ENCODE measurements around the gene HARBI1.

HARBI1 gene

DNA sequence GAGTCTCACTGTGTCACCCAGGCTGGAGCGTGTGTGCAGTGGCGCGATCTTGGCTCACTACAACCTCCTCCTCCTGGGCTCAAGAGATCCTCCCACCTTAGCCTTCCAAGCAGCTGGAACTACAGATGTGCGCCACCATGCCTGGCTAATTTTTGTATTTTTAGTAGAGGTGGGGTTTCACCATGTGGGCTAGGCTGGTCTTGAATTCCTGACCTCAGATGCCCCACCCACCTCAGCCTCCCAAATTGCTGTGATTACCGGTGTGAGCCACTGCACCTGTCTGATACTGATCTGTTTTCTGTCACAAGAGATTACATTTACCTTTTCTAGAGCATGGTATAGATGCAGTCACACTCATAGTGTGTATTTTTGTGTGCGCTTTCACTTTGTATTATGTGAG lies 11.9 kb upstream of the HARBI1 start:
- Histone ChIP-seq H3K9me3 (ENCODE audit: insufficient read depth, low read depth, low read length) (no peaks in the 10 kb centered on the region), H2BK120ac (ENCODE audit: insufficient read depth, low read length, poor library complexity) (no peak overlapping the region), H2AFZ (ENCODE audit: insufficient read depth, low read length, poor library complexity) (no peak overlapping the region), H3K23ac (ENCODE audit: low read length) (no peak overlapping the region), H3K79me2 (ENCODE audit: control insufficient read depth, insufficient read depth, low read length, poor library complexity) (no peaks in the 10 kb centered on the region), H2BK12ac (ENCODE audit: low read length) (no peak overlapping the region), H4K12ac (ENCODE audit: low read depth, low read length) (no peak overlapping the region), H3K9ac (ENCODE audit: low read length) (no peak overlapping the region), H3K27me3 (ENCODE audit: insufficient read depth, low read length) (no peaks in the 10 kb centered on the region), H2AK5ac (ENCODE audit: low read length) (no peak overlapping the region), H3K4ac (ENCODE audit: low read depth, low read length) (no peak overlapping the region), H3K18ac (ENCODE audit: low read length) (no peak overlapping the region), H3K36me3 (ENCODE audit: control insufficient read depth in 1 of 2, insufficient read depth in 2 of 2, low read length in 2 of 2) (peaks cover 17 to 22% of the 10 kb centered on the region in 2 experiments), H3K4me2 (ENCODE audit: low read length) (no peak overlapping the region), H3K14ac (ENCODE audit: low read length) (no peak overlapping the region), H3K4me1 (ENCODE audit: control insufficient read depth in 1 of 2, insufficient read depth in 2 of 2, low read length in 2 of 2) (peaks cover 3% of the 10 kb centered on the region in 2 experiments), H3K79me1 (ENCODE audit: low read length) (no peaks in the 10 kb centered on the region), H3K4me3 (ENCODE audit: low read depth, low read length) (no peak overlapping the region), H4K91ac (ENCODE audit: low read depth, low read length) (no peak overlapping the region), H2BK5ac (ENCODE audit: low read depth, low read length, poor library complexity) (no peak overlapping the region), H3K27ac (ENCODE audit: low read depth, low read length) (no peak overlapping the region), H4K8ac (ENCODE audit: low read depth, low read length) (no peak overlapping the region)
- peak; percentile 72 to 75 for DNase-seq
- WGBS (ENCODE audit: extremely low coverage, insufficient coverage, insufficient read length): no CpG with 5 or more reads among the region's 6 CpGs

DNA sequence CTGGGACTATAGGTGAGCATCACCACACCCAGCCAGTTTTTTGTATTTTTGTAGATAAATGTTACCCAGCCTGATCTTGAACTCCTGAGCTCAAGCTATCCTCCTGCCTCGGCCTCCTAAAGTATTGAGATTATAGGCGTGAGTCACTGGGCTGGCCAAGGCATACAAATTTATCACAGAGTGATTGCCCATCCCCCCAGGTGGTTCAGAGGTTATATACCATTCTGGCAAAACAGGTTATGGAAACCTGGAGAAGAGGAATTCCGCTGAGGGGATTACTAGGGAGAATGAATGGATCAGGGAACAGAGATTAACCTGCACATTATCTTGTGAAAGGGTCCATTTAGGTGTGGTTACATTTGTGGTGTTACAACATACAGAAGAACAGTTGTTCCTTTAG lies 8.4 kb upstream of the HARBI1 start:
- no peaks in the 10 kb centered on the region for H3K27me3 ChIP-seq (ENCODE audit: insufficient read depth, low read length)
- H3K4me3 ChIP-seq (ENCODE audit: low read depth, low read length): no peak overlapping the region
- peaks cover 3% of the 10 kb centered on the region in 2 experiments for H3K4me1 ChIP-seq (ENCODE audit: control insufficient read depth in 1 of 2, insufficient read depth in 2 of 2, low read length in 2 of 2)
- no peak overlapping the region for H3K14ac ChIP-seq (ENCODE audit: low read length)
- H3K9me3 ChIP-seq (ENCODE audit: insufficient read depth, low read depth, low read length): no peaks in the 10 kb centered on the region
- no peak overlapping the region for H3K18ac ChIP-seq (ENCODE audit: low read length)
- H4K8ac ChIP-seq (ENCODE audit: low read depth, low read length): no peak overlapping the region
- H3K36me3 ChIP-seq (ENCODE audit: control insufficient read depth in 1 of 2, insufficient read depth in 2 of 2, low read length in 2 of 2): peaks cover 16 to 22% of the 10 kb centered on the region in 2 experiments
- H3K23ac ChIP-seq (ENCODE audit: low read length): no peak overlapping the region
- no peak overlapping the region for H3K9ac ChIP-seq (ENCODE audit: low read length)
- no peaks in the 10 kb centered on the region for H3K79me2 ChIP-seq (ENCODE audit: control insufficient read depth, insufficient read depth, low read length, poor library complexity)
- no peak overlapping the region for H2BK120ac ChIP-seq (ENCODE audit: insufficient read depth, low read length, poor library complexity)
- H4K91ac ChIP-seq (ENCODE audit: low read depth, low read length): no peak overlapping the region
- no peak overlapping the region for H4K12ac ChIP-seq (ENCODE audit: low read depth, low read length)
- H2AK5ac ChIP-seq (ENCODE audit: low read length): no peak overlapping the region
- no peak for DNase-seq
- no peak overlapping the region for H3K27ac ChIP-seq (ENCODE audit: low read depth, low read length)
- H2AFZ ChIP-seq (ENCODE audit: insufficient read depth, low read length, poor library complexity): no peak overlapping the region
- H3K79me1 ChIP-seq (ENCODE audit: low read length): no peaks in the 10 kb centered on the region
- no peak overlapping the region for H2BK12ac ChIP-seq (ENCODE audit: low read length)
- peak overlapping the region; percentile 6 for H3K4ac ChIP-seq (ENCODE audit: low read depth, low read length)
- no peak overlapping the region for H2BK5ac ChIP-seq (ENCODE audit: low read depth, low read length, poor library complexity)
- H3K4me2 ChIP-seq (ENCODE audit: low read length): no peak overlapping the region
- WGBS (ENCODE audit: extremely low coverage, insufficient coverage, insufficient read length): no CpG with 5 or more reads among the region's 3 CpGs

DNA sequence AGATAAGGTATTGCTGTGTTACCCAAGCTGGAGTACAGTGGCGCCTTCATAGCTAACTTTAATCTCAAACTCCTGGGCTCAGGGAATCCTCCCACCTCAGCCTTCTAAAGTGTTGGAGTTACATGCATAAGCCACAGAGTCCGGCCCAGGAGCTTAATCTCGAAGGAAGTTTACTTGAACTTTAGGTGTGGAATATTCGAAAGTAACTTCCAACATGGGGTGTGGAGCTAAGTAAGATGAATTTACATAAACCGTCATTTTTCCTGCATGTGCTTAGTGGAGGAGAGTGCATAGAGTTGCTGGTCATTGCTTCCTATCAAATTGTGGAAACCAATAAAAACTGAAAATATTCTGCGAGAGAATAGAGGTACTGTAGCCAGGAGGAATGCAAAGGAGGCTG lies 1.8 kb upstream of the HARBI1 start:
- no peak overlapping the region for H3K9ac ChIP-seq (ENCODE audit: low read length)
- no peak overlapping the region for H4K8ac ChIP-seq (ENCODE audit: low read depth, low read length)
- H3K36me3 ChIP-seq (ENCODE audit: control insufficient read depth in 1 of 2, insufficient read depth in 2 of 2, low read length in 2 of 2): peaks cover 9 to 12% of the 10 kb centered on the region in 2 experiments
- H3K18ac ChIP-seq (ENCODE audit: low read length): no peak overlapping the region
- no peak overlapping the region for H4K91ac ChIP-seq (ENCODE audit: low read depth, low read length)
- WGBS (ENCODE audit: extremely low coverage, insufficient coverage, insufficient read length): no CpG with 5 or more reads among the region's 6 CpGs
- no peak overlapping the region for H4K12ac ChIP-seq (ENCODE audit: low read depth, low read length)
- no peak overlapping the region for H2BK5ac ChIP-seq (ENCODE audit: low read depth, low read length, poor library complexity)
- peak overlapping the region; percentile 36 for H3K4me2 ChIP-seq (ENCODE audit: low read length)
- no peak overlapping the region for H2BK12ac ChIP-seq (ENCODE audit: low read length)
- H3K4ac ChIP-seq (ENCODE audit: low read depth, low read length): peak overlapping the region; percentile 84
- DNase-seq: no peak
- H3K4me3 ChIP-seq (ENCODE audit: low read depth, low read length): no peak overlapping the region
- peaks cover 5 to 6% of the 10 kb centered on the region in 2 experiments for H3K4me1 ChIP-seq (ENCODE audit: control insufficient read depth in 1 of 2, insufficient read depth in 2 of 2, low read length in 2 of 2)
- no peak overlapping the region for H2AFZ ChIP-seq (ENCODE audit: insufficient read depth, low read length, poor library complexity)
- H3K23ac ChIP-seq (ENCODE audit: low read length): no peak overlapping the region
- no peaks in the 10 kb centered on the region for H3K9me3 ChIP-seq (ENCODE audit: insufficient read depth, low read depth, low read length)
- peaks cover 10% of the 10 kb centered on the region for H3K79me1 ChIP-seq (ENCODE audit: low read length)
- peaks cover 9% of the 10 kb centered on the region for H3K79me2 ChIP-seq (ENCODE audit: control insufficient read depth, insufficient read depth, low read length, poor library complexity)
- H2BK120ac ChIP-seq (ENCODE audit: insufficient read depth, low read length, poor library complexity): no peak overlapping the region
- no peak overlapping the region for H3K14ac ChIP-seq (ENCODE audit: low read length)
- H3K27ac ChIP-seq (ENCODE audit: low read depth, low read length): no peak overlapping the region
- H2AK5ac ChIP-seq (ENCODE audit: low read length): no peak overlapping the region
- H3K27me3 ChIP-seq (ENCODE audit: insufficient read depth, low read length): no peaks in the 10 kb centered on the region

DNA sequence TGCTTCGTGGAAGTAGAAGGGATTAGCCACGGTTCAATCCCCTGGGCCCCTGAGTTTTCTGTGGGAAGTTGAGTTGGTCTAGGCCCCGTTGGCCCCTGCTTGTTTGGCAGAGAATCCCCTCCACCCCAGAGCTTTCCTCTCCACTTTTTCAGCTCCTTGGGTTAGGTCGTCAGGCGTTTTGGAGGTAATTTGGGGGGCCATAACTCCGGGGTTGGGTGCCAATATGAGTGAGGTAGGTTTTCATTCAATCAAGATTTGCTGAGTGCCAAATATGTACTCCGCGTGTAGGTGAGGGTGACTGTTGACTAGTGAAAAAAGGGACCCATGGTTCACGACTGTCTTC lies 916 bp upstream of the HARBI1 start:
- H3K9ac ChIP-seq (ENCODE audit: low read length): peak overlapping the region; percentile 88
- no peaks in the 10 kb centered on the region for H3K9me3 ChIP-seq (ENCODE audit: insufficient read depth, low read depth, low read length)
- H3K4me1 ChIP-seq (ENCODE audit: control insufficient read depth in 1 of 2, insufficient read depth in 2 of 2, low read length in 2 of 2): peaks cover 5 to 6% of the 10 kb centered on the region in 2 experiments
- peak overlapping the region; percentile 91 for H3K4ac ChIP-seq (ENCODE audit: low read depth, low read length)
- WGBS (ENCODE audit: extremely low coverage, insufficient coverage, insufficient read length): no CpG with 5 or more reads among the region's 9 CpGs
- no peaks in the 10 kb centered on the region for H3K27me3 ChIP-seq (ENCODE audit: insufficient read depth, low read length)
- H3K79me1 ChIP-seq (ENCODE audit: low read length): peaks cover 10% of the 10 kb centered on the region
- H2AK5ac ChIP-seq (ENCODE audit: low read length): peak overlapping the region; percentile 47
- peaks cover 9% of the 10 kb centered on the region for H3K79me2 ChIP-seq (ENCODE audit: control insufficient read depth, insufficient read depth, low read length, poor library complexity)
- H4K12ac ChIP-seq (ENCODE audit: low read depth, low read length): peak overlapping the region; percentile 35
- H4K91ac ChIP-seq (ENCODE audit: low read depth, low read length): peak overlapping the region; percentile 96
- H2BK5ac ChIP-seq (ENCODE audit: low read depth, low read length, poor library complexity): peak overlapping the region; percentile 85
- H2AFZ ChIP-seq (ENCODE audit: insufficient read depth, low read length, poor library complexity): peak overlapping the region; percentile 98
- H2BK12ac ChIP-seq (ENCODE audit: low read length): no peak overlapping the region
- H3K36me3 ChIP-seq (ENCODE audit: control insufficient read depth in 1 of 2, insufficient read depth in 2 of 2, low read length in 2 of 2): peaks cover 7 to 11% of the 10 kb centered on the region in 2 experiments
- peak overlapping the region; percentile 43 for H3K18ac ChIP-seq (ENCODE audit: low read length)
- H3K4me2 ChIP-seq (ENCODE audit: low read length): peak overlapping the region; percentile 80
- peak overlapping the region; percentile 100 for H4K8ac ChIP-seq (ENCODE audit: low read depth, low read length)
- peak overlapping the region; percentile 62 for H3K27ac ChIP-seq (ENCODE audit: low read depth, low read length)
- peak overlapping the region; percentile 96 for H3K4me3 ChIP-seq (ENCODE audit: low read depth, low read length)
- peak overlapping the region; percentile 88 for H2BK120ac ChIP-seq (ENCODE audit: insufficient read depth, low read length, poor library complexity)
- peak overlapping the region; percentile 99 for H3K14ac ChIP-seq (ENCODE audit: low read length)
- DNase-seq: no peak
- H3K23ac ChIP-seq (ENCODE audit: low read length): no peak overlapping the region
